GM08714 (cell line): ENCODE data around the gene MZT2B.
A peak's percentile ranks its signal among the peaks of the same experiment; 100 is the strongest.
"Not testable (repeated sequence)": the region's sequence is repeated elsewhere in the genome, so short reads cannot be mapped to it uniquely, and the experiment has no call there.

Experiments used
- H3K4me3 ChIP-seq: fragments of 200-500 bp; sonication (Bioruptor generic); 2 replicates; pipeline ENCODE4 v1.5.1; 2014; ENCODE audit warnings: mild to moderate bottlenecking, low read length, inconsistent platforms
- ZNF274 ChIP-seq: IDR thresholded peaks from 2 replicates; pipeline ENCODE4 v1.6.1; 2012; ENCODE audit warnings: mild to moderate bottlenecking, low read depth, low read length

MZT2B gene

GRCh38 chr2:130160131-130160530, 21.9 kb upstream of the MZT2B start:
- TF ChIP-seq ZNF274: no peak
- no peak overlapping the region for H3K4me3 ChIP-seq

GRCh38 chr2:130160838-130161705, 21.0 kb upstream of the MZT2B start:
- not testable (repeated sequence) for H3K4me3 ChIP-seq

- not testable (repeated sequence) for H3K4me3 ChIP-seq
Observed at GRCh38 chr2:130162486-130162885, 19.6 kb upstream of the MZT2B start.

GRCh38 chr2:130162968-130163367, 19.1 kb upstream of the MZT2B start:
- no peak for TF ChIP-seq ZNF274
- no peak overlapping the region for H3K4me3 ChIP-seq

- no peak for TF ChIP-seq ZNF274
- H3K4me3 ChIP-seq: no peak overlapping the region
Observed at GRCh38 chr2:130165293-130166016, 16.6 kb upstream of the MZT2B start.

- H3K4me3 ChIP-seq: not testable (repeated sequence)
Observed at GRCh38 chr2:130166611-130167010, 15.5 kb upstream of the MZT2B start.

- not testable (repeated sequence) for H3K4me3 ChIP-seq
Observed at GRCh38 chr2:130169163-130169562, 12.9 kb upstream of the MZT2B start.

GRCh38 chr2:130169896-130170295, 12.2 kb upstream of the MZT2B start:
- H3K4me3 ChIP-seq: no peak overlapping the region
- TF ChIP-seq ZNF274: no peak

GRCh38 chr2:130174866-130175265, 7.2 kb upstream of the MZT2B start:
- not testable (repeated sequence) for H3K4me3 ChIP-seq

- H3K4me3 ChIP-seq: peak overlapping the region; percentile 85
Observed at GRCh38 chr2:130180404-130181324, 1.4 kb upstream of the MZT2B start.

GRCh38 chr2:130181325-130181879, 660 bp upstream of the MZT2B start, which contains the start of gene SMPD4:
Gene SMPD4 (minus strand): TSS chr2:130181602. CDS start chr2:130176592, 5,010 bp downstream.
- H3K4me3 ChIP-seq: peak within 1 kb of the TSS; percentile 85
- TF ChIP-seq ZNF274: no peak

GRCh38 chr2:130182826-130183511, 907 bp downstream of the MZT2B start:
- peak overlapping the region; percentile 60 for H3K4me3 ChIP-seq

- H3K4me3 ChIP-seq: peak overlapping the region; percentile 60; the same call in 1 of the 2 replicates
- TF ChIP-seq ZNF274: no peak
Observed at GRCh38 chr2:130183512-130184373, 1.7 kb downstream of the MZT2B start.
